ENCODE measurements around the gene ANK2. TPM values are rescaled to one million over a fixed set of nuclear protein-coding genes. Genes with fewer than 3 reads are reported as not detected.

Gene ANK2
- total RNA-seq, 1 donor from 2014 or later: 1.6 TPM

- no peak for ATAC-seq
Measured at GRCh38 chr4:113404841-113405240, 355.4 kb downstream of the ANK2 start.

- no peak for ATAC-seq
Measured at GRCh38 chr4:113405874-113406722, 356.6 kb downstream of the ANK2 start.

- ATAC-seq: peak; percentile 35
Measured at GRCh38 chr4:113406723-113407016, 357.2 kb downstream of the ANK2 start.

GRCh38 chr4:113407409-113407808, 358.0 kb downstream of the ANK2 start:
- ATAC-seq: no peak

GRCh38 chr4:113409181-113409580, 359.7 kb downstream of the ANK2 start:
- ATAC-seq: no peak

GRCh38 chr4:113410686-113411085, 361.2 kb downstream of the ANK2 start:
- no peak for ATAC-seq

GRCh38 chr4:113411496-113411938, 362.1 kb downstream of the ANK2 start:
- peak; percentile 32 for ATAC-seq

GRCh38 chr4:113419631-113420030, 370.2 kb downstream of the ANK2 start:
- ATAC-seq: no peak

- ATAC-seq: no peak
Measured at GRCh38 chr4:113420938-113421337, 371.5 kb downstream of the ANK2 start.

- ATAC-seq: no peak
Measured at GRCh38 chr4:113423631-113424030, 374.2 kb downstream of the ANK2 start.

GRCh38 chr4:113433116-113433515, 383.7 kb downstream of the ANK2 start:
- ATAC-seq: no peak

All from esophagus mucosa (tissue), 1 donor.